Glomerular visceral epithelial cell (primary cell): ENCODE data around the gene CRY2.

Experiments used
- DNase-seq: peaks from one replicate; pipeline ENCODE4 v3.0.0-alpha.2; 2016; ENCODE audit errors: extremely low spot score

CRY2 gene

DNA sequence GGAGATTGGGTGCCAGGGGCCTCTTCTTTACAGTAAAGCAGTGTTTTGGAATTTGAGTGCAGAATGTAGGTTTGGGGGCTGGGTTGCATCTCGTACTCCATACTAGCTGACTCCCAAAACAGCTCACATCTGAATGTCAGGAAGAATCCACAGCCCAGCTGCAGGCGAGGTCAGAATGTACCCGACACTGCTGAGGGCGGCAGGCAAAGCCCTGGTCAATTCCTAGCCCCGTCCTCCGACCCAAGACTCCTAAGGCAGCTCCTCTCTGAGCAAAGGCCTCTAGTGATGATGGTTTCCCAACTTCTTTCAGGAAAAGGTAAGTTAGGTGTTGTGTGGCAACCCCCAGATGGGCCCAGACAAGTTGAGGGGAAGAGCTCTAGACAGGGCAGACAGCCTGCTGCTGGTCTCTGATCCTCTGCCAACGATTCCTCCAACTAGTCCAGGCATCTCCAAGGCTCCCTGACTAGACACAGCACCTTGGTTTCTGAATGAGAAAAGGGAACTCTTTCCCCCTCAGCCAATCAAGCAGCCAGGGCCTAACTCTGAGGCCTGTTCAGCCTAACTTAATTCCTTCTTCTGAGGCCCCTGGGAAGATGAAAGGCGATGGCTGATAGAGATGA is 83.8 kb downstream of the CRY2 start:
- DNase-seq = no peak

GRCh38 chr11:45931739-45932138 is 84.5 kb downstream of the CRY2 start:
- no peak for DNase-seq

DNA sequence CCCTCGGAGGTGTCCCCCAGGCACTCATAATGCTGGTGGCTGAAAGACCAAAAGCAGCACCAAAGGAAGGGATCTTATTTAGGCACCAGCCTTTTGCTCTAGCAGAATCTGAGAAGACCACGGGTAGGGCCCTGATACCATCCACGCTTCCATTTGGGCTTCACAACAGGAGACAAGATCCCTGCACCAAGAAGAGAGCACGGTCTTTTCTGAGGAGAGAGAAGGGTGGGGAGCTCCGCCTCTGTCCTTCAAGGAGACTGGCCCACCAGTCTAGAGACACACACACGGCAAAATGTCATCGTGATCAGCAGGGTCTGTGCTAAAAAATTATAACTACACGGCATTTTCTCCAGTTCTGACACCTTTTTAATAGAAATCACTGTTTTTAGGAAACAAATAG is 84.9 kb downstream of the CRY2 start:
- DNase-seq = no peak
